ENCODE measurements around the gene KHDRBS1.
A peak's percentile ranks its signal among the peaks of the same experiment; 100 is the strongest.
"Not testable (repeated sequence)": the region's sequence is repeated elsewhere in the genome, so short reads cannot be mapped to it uniquely, and the experiment has no call there.

Gene KHDRBS1

GRCh38 chr1:32013386-32014198, at the start of gene KHDRBS1:
Gene KHDRBS1 (plus strand): TSS chr1:32013868. CDS start chr1:32013996, 128 bp downstream.
- peak; percentile 100 for DNase-seq (ENCODE audit: low spot score)

GRCh38 chr1:31970873-31971272, 42.8 kb upstream of the KHDRBS1 start:
- no peak for DNase-seq (ENCODE audit: low spot score)

GRCh38 chr1:31976401-31976800, 37.3 kb upstream of the KHDRBS1 start:
- DNase-seq (ENCODE audit: low spot score): no peak

- DNase-seq (ENCODE audit: low spot score): peak; percentile 37
Measured at GRCh38 chr1:31977385-31978131, 36.1 kb upstream of the KHDRBS1 start.

- DNase-seq (ENCODE audit: low spot score): no peak
Measured at GRCh38 chr1:31978843-31979400, 34.7 kb upstream of the KHDRBS1 start.

- no peak for DNase-seq (ENCODE audit: low spot score)
Measured at GRCh38 chr1:31980835-31981455, 32.7 kb upstream of the KHDRBS1 start.

GRCh38 chr1:31981456-31981839, 32.2 kb upstream of the KHDRBS1 start:
- no peak for DNase-seq (ENCODE audit: low spot score)

GRCh38 chr1:31981972-31982371, 31.7 kb upstream of the KHDRBS1 start:
- no peak for DNase-seq (ENCODE audit: low spot score)

GRCh38 chr1:31984419-31985347, 29.0 kb upstream of the KHDRBS1 start:
- DNase-seq (ENCODE audit: low spot score): no peak

- DNase-seq (ENCODE audit: low spot score): no peak
Measured at GRCh38 chr1:31985430-31985829, 28.2 kb upstream of the KHDRBS1 start.

- DNase-seq (ENCODE audit: low spot score): no peak
Measured at GRCh38 chr1:31987135-31987619, 26.5 kb upstream of the KHDRBS1 start.

GRCh38 chr1:31989964-31990363, 23.7 kb upstream of the KHDRBS1 start:
- no peak for DNase-seq (ENCODE audit: low spot score)

- no peak for DNase-seq (ENCODE audit: low spot score)
Measured at GRCh38 chr1:31991182-31991581, 22.5 kb upstream of the KHDRBS1 start.

- no peak for DNase-seq (ENCODE audit: low spot score)
Measured at GRCh38 chr1:31995263-31995662, 18.4 kb upstream of the KHDRBS1 start.

GRCh38 chr1:31996121-31996520, 17.5 kb upstream of the KHDRBS1 start:
- not testable (repeated sequence) for DNase-seq (ENCODE audit: low spot score)

- DNase-seq (ENCODE audit: low spot score): no peak
Measured at GRCh38 chr1:32001863-32002262, 11.8 kb upstream of the KHDRBS1 start.

- DNase-seq (ENCODE audit: low spot score): not testable (repeated sequence)
Measured at GRCh38 chr1:32002285-32002684, 11.4 kb upstream of the KHDRBS1 start.

- DNase-seq (ENCODE audit: low spot score): no peak
Measured at GRCh38 chr1:32005522-32005921, 8.1 kb upstream of the KHDRBS1 start.

GRCh38 chr1:32007591-32007940, 6.1 kb upstream of the KHDRBS1 start:
- no peak for DNase-seq (ENCODE audit: low spot score)

- no peak for DNase-seq (ENCODE audit: low spot score)
Measured at GRCh38 chr1:32010246-32010645, 3.4 kb upstream of the KHDRBS1 start.

GRCh38 chr1:32012709-32013385, 821 bp upstream of the KHDRBS1 start:
- DNase-seq (ENCODE audit: low spot score): no peak
